Measurements from ENCODE around the gene RASGRF2.

GRCh38 chr5:81145329-81145935 is 185.3 kb downstream of the RASGRF2 start:
- no peak for TF ChIP-seq POLR2AphosphoS5 (IDR thresholded peaks at IDR 0.05; ENCODE audit: borderline replicate concordance, low read depth, low read length)
- no peak for TF ChIP-seq EZH2 (IDR thresholded peaks at IDR 0.05)
- no peak for TF ChIP-seq FOXP2 (optimal IDR thresholded peaks at IDR 0.05; ENCODE audit: control extremely low read depth, extremely low read length, insufficient read depth)
